DOHH2 (cell line): ENCODE data around the gene LCN15.

Experiments used
- H3F3A ChIP-seq: fragments of 200-600 bp; sonication (generic), shearing (Covaris generic); 2 replicates; pipeline ENCODE4 v1.6.0; 2016; ENCODE audit warnings: antibody characterized with exemption, mild to moderate bottlenecking; ENCODE audit not compliant: control insufficient read depth, insufficient read depth
- H3K27ac ChIP-seq: fragments of 200-600 bp; sonication (generic); 2 replicates; pipeline ENCODE4 v1.5.1; 2014; ENCODE audit warnings: low read depth, mild to moderate bottlenecking, low read length, moderate library complexity
- H3K27me3 ChIP-seq: fragments of 200-600 bp; sonication (generic); 2 replicates; pipeline ENCODE4 v1.6.1; 2014; ENCODE audit warnings: mild to moderate bottlenecking, low read length, mixed read lengths; ENCODE audit not compliant: control insufficient read depth
- H3K36me3 ChIP-seq: fragments of 200-600 bp; sonication (generic); 2 replicates; pipeline ENCODE4 v1.6.1; 2014; ENCODE audit warnings: mild to moderate bottlenecking, low read length, moderate library complexity, mixed read lengths; ENCODE audit not compliant: control insufficient read depth
- H3K4me1 ChIP-seq: fragments of 200-600 bp; sonication (generic); 2 replicates; pipeline ENCODE4 v1.6.1; 2014; ENCODE audit warnings: mild to moderate bottlenecking, low read length, mixed read lengths; ENCODE audit not compliant: control insufficient read depth
- H3K4me2 ChIP-seq: fragments of 200-600 bp; sonication (generic); 2 replicates; pipeline ENCODE4 v1.6.0; 2014; ENCODE audit warnings: mild to moderate bottlenecking, low read length, moderate library complexity
- H3K4me3 ChIP-seq: fragments of 200-600 bp; sonication (generic); 2 replicates; pipeline ENCODE4 v1.5.1; 2014; ENCODE audit warnings: mild to moderate bottlenecking, low read length, mixed read lengths
- H3K79me2 ChIP-seq: fragments of 200-600 bp; sonication (generic); 2 replicates; pipeline ENCODE4 v1.6.1; 2014; ENCODE audit warnings: mild to moderate bottlenecking, low read length, mixed read lengths; ENCODE audit not compliant: control insufficient read depth
- H3K9me2 ChIP-seq: fragments of 200-600 bp; sonication (generic); replicated peaks from 2 replicates; pipeline ENCODE4 v1.6.1; 2014; ENCODE audit warnings: mild to moderate bottlenecking, low read length, mixed read lengths; ENCODE audit not compliant: control insufficient read depth
- H3K9me3 ChIP-seq: fragments of 200-600 bp; sonication (generic); 2 replicates; pipeline ENCODE4 v1.6.1; 2014; ENCODE audit warnings: antibody characterized with exemption, low read length, mixed read lengths; ENCODE audit not compliant: control insufficient read depth, insufficient read depth
- H4K20me1 ChIP-seq: fragments of 200-600 bp; sonication (generic); 2 replicates; pipeline ENCODE4 v1.6.0; 2014; ENCODE audit warnings: low read depth, mild to moderate bottlenecking, antibody characterized with exemption, low read length, moderate library complexity; ENCODE audit not compliant: control insufficient read depth, insufficient read depth
- CTCF ChIP-seq: fragments of 200-600 bp; sonication (generic); IDR thresholded peaks from one replicate; pipeline ENCODE4 v1.5.1; 2014; ENCODE audit warnings: antibody characterized with exemption, mild to moderate bottlenecking, low read depth, low read length; ENCODE audit not compliant: poor library complexity, severe bottlenecking
- EZH2phosphoT487 ChIP-seq: fragments of 200-600 bp; sonication (generic); IDR thresholded peaks from 2 replicates; pipeline ENCODE4 v1.6.1; 2017; ENCODE audit warnings: borderline replicate concordance, mild to moderate bottlenecking, antibody characterized with exemption, low read length, moderate library complexity, mixed read lengths

The LCN15 gene

GRCh38 chr9:136734837-136735496 is 29.4 kb downstream of the LCN15 start:
- Histone ChIP-seq H3K27ac (no peak overlapping the region), H3K36me3 (peaks cover 7% of the 10 kb centered on the region), H3K9me3 (no peaks in the 10 kb centered on the region), H3F3A (no peaks in the 10 kb centered on the region), H3K4me1 (peaks cover 4% of the 10 kb centered on the region), H3K79me2 (peaks cover 14% of the 10 kb centered on the region), H3K9me2 (no peaks in the 10 kb centered on the region), H3K27me3 (peaks cover 2% of the 10 kb centered on the region; the same call in 1 of the 2 replicates), H4K20me1 (no peaks in the 10 kb centered on the region), H3K4me3 (no peak overlapping the region), H3K4me2 (no peak overlapping the region)
- TF ChIP-seq CTCF: no peak
- TF ChIP-seq EZH2phosphoT487: no peak

GRCh38 chr9:136733611-136734010 is 30.7 kb downstream of the LCN15 start:
- no peak for TF ChIP-seq CTCF
- TF ChIP-seq EZH2phosphoT487: no peak
- Histone ChIP-seq H3K9me2 (no peaks in the 10 kb centered on the region), H3K4me2 (no peak overlapping the region), H3K4me1 (peaks cover 16% of the 10 kb centered on the region), H3K36me3 (peaks cover 7% of the 10 kb centered on the region), H3K27me3 (no peaks in the 10 kb centered on the region), H3K79me2 (peaks cover 27% of the 10 kb centered on the region), H3K4me3 (no peak overlapping the region), H4K20me1 (no peaks in the 10 kb centered on the region), H3F3A (no peaks in the 10 kb centered on the region; the same call in 1 of the 2 replicates), H3K9me3 (no peaks in the 10 kb centered on the region), H3K27ac (no peak overlapping the region)

GRCh38 chr9:136732444-136733178 is 31.7 kb downstream of the LCN15 start:
- Histone ChIP-seq H3K4me3 (no peak overlapping the region), H3K9me2 (no peaks in the 10 kb centered on the region), H3K79me2 (peaks cover 36% of the 10 kb centered on the region), H3K4me1 (peaks cover 16% of the 10 kb centered on the region), H3K4me2 (no peak overlapping the region), H3F3A (peaks cover under 1% of the 10 kb centered on the region; the same call in 1 of the 2 replicates), H3K9me3 (no peaks in the 10 kb centered on the region), H3K36me3 (peaks cover 10% of the 10 kb centered on the region), H3K27me3 (no peaks in the 10 kb centered on the region), H4K20me1 (peaks cover 2% of the 10 kb centered on the region; the same call in 1 of the 2 replicates), H3K27ac (no peak overlapping the region)
- no peak for TF ChIP-seq EZH2phosphoT487
- TF ChIP-seq CTCF: no peak
